Panc1 (cell line): Measurements from ENCODE around the gene NCR3LG1.

Source experiments
- POLR2AphosphoS5 ChIP-seq: IDR thresholded peaks from 2 replicates; pipeline ENCODE4 v1.6.1; 2012; ENCODE audit warnings: mild to moderate bottlenecking, low read depth, low read length, moderate library complexity
- SIN3A ChIP-seq: IDR thresholded peaks from 2 replicates; pipeline ENCODE4 v1.6.1; 2012; ENCODE audit warnings: low read depth, mild to moderate bottlenecking, low read length, moderate library complexity, borderline replicate concordance; ENCODE audit not compliant: insufficient read depth
- TCF7L2 ChIP-seq: IDR thresholded peaks from 2 replicates; pipeline ENCODE4 v1.6.1; 2011; ENCODE audit warnings: mild to moderate bottlenecking, low read depth, low read length, inconsistent platforms
- TF ChIP-seq, protein P1 (sequence below): fragments of 450-650 bp; IDR thresholded peaks from 2 replicates; pipeline ENCODE4 v1.5.1; 2017; ENCODE audit warnings: mild to moderate bottlenecking
- TF ChIP-seq, protein P2 (sequence below), 2 experiments: IDR thresholded peaks; 2 replicates each; pipeline ENCODE4 v1.6.1; 2011 to 2012; ENCODE audit warnings: low read depth in 2 of 2, control low read depth in 1 of 2, low read length in 1 of 2, mild to moderate bottlenecking in 1 of 2, moderate library complexity in 1 of 2; ENCODE audit not compliant: insufficient read depth in 1 of 2

DNA sequence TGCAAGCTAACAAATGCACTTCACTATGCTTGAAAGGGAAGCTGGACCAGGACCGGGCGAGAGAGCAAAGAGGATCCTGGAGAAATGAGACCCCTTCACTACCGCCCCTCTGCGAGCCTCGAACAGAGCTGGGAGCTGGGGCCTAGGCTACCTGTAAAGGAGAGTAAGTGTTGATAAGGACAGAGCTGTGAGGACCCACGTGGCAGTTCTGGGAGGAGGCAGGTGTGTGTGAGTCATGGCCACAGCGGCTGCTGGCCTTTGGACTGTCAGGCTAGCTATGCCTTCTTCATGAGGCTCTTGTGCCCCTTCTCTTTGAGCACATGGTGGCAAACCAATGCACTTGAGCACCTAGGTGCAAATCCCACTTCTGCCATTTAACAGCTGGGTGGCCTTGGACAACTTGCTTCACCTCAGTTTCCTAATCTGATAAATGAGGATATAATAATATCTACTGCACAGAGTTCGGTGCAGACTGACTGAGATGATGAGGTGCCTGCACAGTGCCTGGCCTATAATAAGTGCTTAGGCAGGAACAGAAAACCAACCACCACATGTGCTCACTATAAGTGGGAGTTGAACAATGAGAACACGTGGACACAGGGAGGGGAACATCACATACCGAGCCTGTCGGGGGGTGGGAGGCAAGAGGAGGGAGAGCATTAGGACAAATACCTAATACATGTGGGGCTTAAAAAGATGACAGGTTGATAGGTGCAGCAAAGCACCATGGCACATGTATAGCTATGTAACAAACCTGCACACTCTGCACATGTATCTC, 72.1 kb downstream of the NCR3LG1 start:
- TF ChIP-seq POLR2AphosphoS5 (no peak), TCF7L2 (no peak), SIN3A (no peak)
- TF ChIP-seq, protein P1, sequence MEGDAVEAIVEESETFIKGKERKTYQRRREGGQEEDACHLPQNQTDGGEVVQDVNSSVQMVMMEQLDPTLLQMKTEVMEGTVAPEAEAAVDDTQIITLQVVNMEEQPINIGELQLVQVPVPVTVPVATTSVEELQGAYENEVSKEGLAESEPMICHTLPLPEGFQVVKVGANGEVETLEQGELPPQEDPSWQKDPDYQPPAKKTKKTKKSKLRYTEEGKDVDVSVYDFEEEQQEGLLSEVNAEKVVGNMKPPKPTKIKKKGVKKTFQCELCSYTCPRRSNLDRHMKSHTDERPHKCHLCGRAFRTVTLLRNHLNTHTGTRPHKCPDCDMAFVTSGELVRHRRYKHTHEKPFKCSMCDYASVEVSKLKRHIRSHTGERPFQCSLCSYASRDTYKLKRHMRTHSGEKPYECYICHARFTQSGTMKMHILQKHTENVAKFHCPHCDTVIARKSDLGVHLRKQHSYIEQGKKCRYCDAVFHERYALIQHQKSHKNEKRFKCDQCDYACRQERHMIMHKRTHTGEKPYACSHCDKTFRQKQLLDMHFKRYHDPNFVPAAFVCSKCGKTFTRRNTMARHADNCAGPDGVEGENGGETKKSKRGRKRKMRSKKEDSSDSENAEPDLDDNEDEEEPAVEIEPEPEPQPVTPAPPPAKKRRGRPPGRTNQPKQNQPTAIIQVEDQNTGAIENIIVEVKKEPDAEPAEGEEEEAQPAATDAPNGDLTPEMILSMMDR = no peak
- TF ChIP-seq, protein P2, sequence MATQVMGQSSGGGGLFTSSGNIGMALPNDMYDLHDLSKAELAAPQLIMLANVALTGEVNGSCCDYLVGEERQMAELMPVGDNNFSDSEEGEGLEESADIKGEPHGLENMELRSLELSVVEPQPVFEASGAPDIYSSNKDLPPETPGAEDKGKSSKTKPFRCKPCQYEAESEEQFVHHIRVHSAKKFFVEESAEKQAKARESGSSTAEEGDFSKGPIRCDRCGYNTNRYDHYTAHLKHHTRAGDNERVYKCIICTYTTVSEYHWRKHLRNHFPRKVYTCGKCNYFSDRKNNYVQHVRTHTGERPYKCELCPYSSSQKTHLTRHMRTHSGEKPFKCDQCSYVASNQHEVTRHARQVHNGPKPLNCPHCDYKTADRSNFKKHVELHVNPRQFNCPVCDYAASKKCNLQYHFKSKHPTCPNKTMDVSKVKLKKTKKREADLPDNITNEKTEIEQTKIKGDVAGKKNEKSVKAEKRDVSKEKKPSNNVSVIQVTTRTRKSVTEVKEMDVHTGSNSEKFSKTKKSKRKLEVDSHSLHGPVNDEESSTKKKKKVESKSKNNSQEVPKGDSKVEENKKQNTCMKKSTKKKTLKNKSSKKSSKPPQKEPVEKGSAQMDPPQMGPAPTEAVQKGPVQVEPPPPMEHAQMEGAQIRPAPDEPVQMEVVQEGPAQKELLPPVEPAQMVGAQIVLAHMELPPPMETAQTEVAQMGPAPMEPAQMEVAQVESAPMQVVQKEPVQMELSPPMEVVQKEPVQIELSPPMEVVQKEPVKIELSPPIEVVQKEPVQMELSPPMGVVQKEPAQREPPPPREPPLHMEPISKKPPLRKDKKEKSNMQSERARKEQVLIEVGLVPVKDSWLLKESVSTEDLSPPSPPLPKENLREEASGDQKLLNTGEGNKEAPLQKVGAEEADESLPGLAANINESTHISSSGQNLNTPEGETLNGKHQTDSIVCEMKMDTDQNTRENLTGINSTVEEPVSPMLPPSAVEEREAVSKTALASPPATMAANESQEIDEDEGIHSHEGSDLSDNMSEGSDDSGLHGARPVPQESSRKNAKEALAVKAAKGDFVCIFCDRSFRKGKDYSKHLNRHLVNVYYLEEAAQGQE (IDR thresholded peaks at IDR 0.05; ENCODE audit: insufficient read depth in 1 of 2, low read depth in 2 of 2, low read length in 1 of 2) = no peak
